HG02973 (cell line): ENCODE results near the gene TP53TG3.
"Not testable (repeated sequence)": the region's sequence is repeated elsewhere in the genome, so short reads cannot be mapped to it uniquely, and the experiment has no call there.

Source experiments
- ATAC-seq: cut with Tn5 transposase; IDR thresholded peaks from one replicate; pipeline ENCODE4 v1.9.1; 2021; ENCODE audit warnings: moderate library complexity; ENCODE audit not compliant: unreplicated experiment

The TP53TG3 gene

GRCh38 chr16:32676065-32676464 is at the start of gene TP53TG3:
TSS of gene TP53TG3 (minus strand) at chr16:32676165. CDS start at chr16:32676097, 68 bp downstream.
- not testable (repeated sequence) for ATAC-seq

GRCh38 chr16:32650876-32651275 is 25.1 kb downstream of the TP53TG3 start:
- not testable (repeated sequence) for ATAC-seq

- not testable (repeated sequence) for ATAC-seq
Observed at GRCh38 chr16:32647562-32647961, 28.4 kb downstream of the TP53TG3 start.

- ATAC-seq, result not testable (repeated sequence)
Observed at GRCh38 chr16:32646780-32647179, 29.2 kb downstream of the TP53TG3 start.

- ATAC-seq, result not testable (repeated sequence)
Observed at GRCh38 chr16:32646177-32646576, 29.8 kb downstream of the TP53TG3 start.

GRCh38 chr16:32645278-32645908 is 30.6 kb downstream of the TP53TG3 start:
- ATAC-seq, result not testable (repeated sequence)

GRCh38 chr16:32644715-32645114 is 31.2 kb downstream of the TP53TG3 start:
- ATAC-seq, result not testable (repeated sequence)

GRCh38 chr16:32637614-32638013 is 38.4 kb downstream of the TP53TG3 start:
- ATAC-seq, result not testable (repeated sequence)

- ATAC-seq, result not testable (repeated sequence)
Observed at GRCh38 chr16:32632096-32632495, 43.9 kb downstream of the TP53TG3 start.
